Activated CD4-positive, alpha-beta T cell treated with anti-CD3 and anti-CD28 coated beads for 24 hours (primary cell): ENCODE results near the gene EPB41L2.

ENCODE experiments used
- DNase-seq, 2 donors: peaks; one replicate each; pipeline ENCODE4 v3.0.0-alpha.2; 2020; ENCODE audit warnings: low read depth in 2 of 2

Gene EPB41L2

GRCh38 chr6:130839379-130839778 lies 223.7 kb downstream of the EPB41L2 start:
- no peak for DNase-seq

- no peak for DNase-seq
Measured at GRCh38 chr6:130838951-130839350, 224.1 kb downstream of the EPB41L2 start.

- DNase-seq: no peak
Measured at GRCh38 chr6:130838250-130838860, 224.7 kb downstream of the EPB41L2 start.

GRCh38 chr6:130837067-130837466 lies 226.0 kb downstream of the EPB41L2 start:
- DNase-seq: no peak

- DNase-seq: no peak
Measured at GRCh38 chr6:130836055-130836640, 226.9 kb downstream of the EPB41L2 start.

GRCh38 chr6:130834482-130835251 lies 228.4 kb downstream of the EPB41L2 start:
- no peak for DNase-seq

GRCh38 chr6:130833569-130833968 lies 229.5 kb downstream of the EPB41L2 start:
- no peak for DNase-seq

- DNase-seq: no peak
Measured at GRCh38 chr6:130831607-130832006, 231.4 kb downstream of the EPB41L2 start.

- no peak for DNase-seq
Measured at GRCh38 chr6:130829333-130829910, 233.6 kb downstream of the EPB41L2 start.

- DNase-seq: no peak
Measured at GRCh38 chr6:130827247-130828149, 235.5 kb downstream of the EPB41L2 start, which contains the start of gene SMLR1. Gene SMLR1, plus strand, starts transcription at chr6:130827406. Its CDS starts 8 bp downstream, at chr6:130827414.

- DNase-seq: no peak
Measured at GRCh38 chr6:130826442-130827246, 236.4 kb downstream of the EPB41L2 start.

- no peak for DNase-seq
Measured at GRCh38 chr6:130825772-130826441, 237.1 kb downstream of the EPB41L2 start.

GRCh38 chr6:130824978-130825694 lies 237.9 kb downstream of the EPB41L2 start:
- DNase-seq: no peak

- DNase-seq: no peak
Measured at GRCh38 chr6:130822736-130823135, 240.3 kb downstream of the EPB41L2 start.

- no peak for DNase-seq
Measured at GRCh38 chr6:130815200-130816071, 247.6 kb downstream of the EPB41L2 start.

- no peak for DNase-seq
Measured at GRCh38 chr6:130814506-130814905, 248.5 kb downstream of the EPB41L2 start.

GRCh38 chr6:130811932-130812331 lies 251.1 kb downstream of the EPB41L2 start:
- no peak for DNase-seq

GRCh38 chr6:130810307-130811030 lies 252.6 kb downstream of the EPB41L2 start:
- DNase-seq: no peak
